ENCODE results near the gene MPPED1.

The MPPED1 gene

DNA sequence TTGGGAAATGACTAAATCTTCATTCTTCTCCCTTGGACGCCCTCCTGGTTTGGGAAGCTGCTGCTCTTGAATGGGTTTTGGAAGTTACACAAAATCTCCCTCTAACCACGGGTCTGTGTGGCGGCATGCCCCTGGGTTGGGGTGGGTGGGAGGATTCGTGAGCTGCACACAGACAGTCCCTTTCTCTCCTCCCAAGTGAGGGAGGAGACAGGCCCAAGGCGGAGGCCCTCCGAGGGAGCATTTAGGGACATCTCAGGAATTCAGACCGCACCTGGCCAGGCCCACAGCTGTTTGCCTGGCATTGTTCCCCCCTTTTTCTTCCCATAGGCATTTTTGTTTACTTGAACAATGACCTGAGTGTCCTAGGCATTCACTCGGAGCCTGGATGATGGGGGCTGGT lies 94.1 kb downstream of the MPPED1 start:
- TF ChIP-seq, protein P1, sequence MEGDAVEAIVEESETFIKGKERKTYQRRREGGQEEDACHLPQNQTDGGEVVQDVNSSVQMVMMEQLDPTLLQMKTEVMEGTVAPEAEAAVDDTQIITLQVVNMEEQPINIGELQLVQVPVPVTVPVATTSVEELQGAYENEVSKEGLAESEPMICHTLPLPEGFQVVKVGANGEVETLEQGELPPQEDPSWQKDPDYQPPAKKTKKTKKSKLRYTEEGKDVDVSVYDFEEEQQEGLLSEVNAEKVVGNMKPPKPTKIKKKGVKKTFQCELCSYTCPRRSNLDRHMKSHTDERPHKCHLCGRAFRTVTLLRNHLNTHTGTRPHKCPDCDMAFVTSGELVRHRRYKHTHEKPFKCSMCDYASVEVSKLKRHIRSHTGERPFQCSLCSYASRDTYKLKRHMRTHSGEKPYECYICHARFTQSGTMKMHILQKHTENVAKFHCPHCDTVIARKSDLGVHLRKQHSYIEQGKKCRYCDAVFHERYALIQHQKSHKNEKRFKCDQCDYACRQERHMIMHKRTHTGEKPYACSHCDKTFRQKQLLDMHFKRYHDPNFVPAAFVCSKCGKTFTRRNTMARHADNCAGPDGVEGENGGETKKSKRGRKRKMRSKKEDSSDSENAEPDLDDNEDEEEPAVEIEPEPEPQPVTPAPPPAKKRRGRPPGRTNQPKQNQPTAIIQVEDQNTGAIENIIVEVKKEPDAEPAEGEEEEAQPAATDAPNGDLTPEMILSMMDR (IDR thresholded peaks at IDR 0.05; ENCODE audit: insufficient read depth, missing control alignments): no peak
- DNase-seq (ENCODE audit: insufficient read length, low spot score) (no peak), FAIRE-seq (no peak)

DNA sequence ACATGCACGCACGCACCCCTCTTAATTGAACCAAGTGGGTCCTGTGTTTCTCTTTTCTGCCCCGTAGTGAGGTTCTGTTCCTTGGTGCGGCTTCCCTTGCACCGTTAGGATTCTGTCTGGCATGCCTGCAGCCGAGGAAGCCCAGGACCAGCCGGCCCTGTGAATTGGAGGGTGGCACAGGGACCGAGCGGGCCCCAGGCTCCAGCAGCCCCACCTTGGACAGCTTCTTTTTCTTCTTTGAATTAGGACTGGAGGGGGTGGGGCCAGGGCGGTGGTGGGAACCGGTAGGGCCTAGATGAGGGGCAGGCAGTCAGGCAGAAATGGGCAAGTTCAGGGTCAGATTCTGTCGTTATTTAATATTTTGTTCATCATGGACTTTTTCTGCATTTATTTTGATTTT lies 94.7 kb downstream of the MPPED1 start:
- TF ChIP-seq, protein P1 (IDR thresholded peaks at IDR 0.05; ENCODE audit: insufficient read depth, missing control alignments): no peak

DNA sequence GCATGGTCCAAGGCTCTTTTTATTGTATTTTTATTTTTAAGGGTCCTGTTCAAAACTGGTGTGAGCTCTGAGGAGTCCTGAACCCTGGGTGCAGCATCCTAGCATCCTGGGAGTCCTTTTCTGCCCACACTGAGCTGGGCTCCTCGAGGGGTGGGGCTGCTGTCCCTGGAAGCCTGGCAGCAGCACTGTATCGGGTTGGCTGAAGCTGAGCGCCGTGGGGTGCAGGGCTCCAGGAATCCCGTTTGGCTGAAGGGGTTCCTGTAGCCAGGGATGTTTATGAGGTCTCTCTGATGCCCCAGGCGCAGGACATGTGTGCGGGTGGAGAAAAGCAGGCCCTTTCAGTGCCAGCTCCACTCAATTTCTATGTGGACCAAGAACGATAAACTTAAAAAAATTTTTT lies 95.4 kb downstream of the MPPED1 start:
- TF ChIP-seq, protein P1 (IDR thresholded peaks at IDR 0.05; ENCODE audit: insufficient read depth, missing control alignments): no peak
- no peak for FAIRE-seq
- no peak for DNase-seq (ENCODE audit: insufficient read length, low spot score)

More for the DNA sequence above, 94.7 kb downstream of the MPPED1 start:
- DNase-seq (ENCODE audit: insufficient read length, low spot score) (no peak), FAIRE-seq (no peak)

DNA sequence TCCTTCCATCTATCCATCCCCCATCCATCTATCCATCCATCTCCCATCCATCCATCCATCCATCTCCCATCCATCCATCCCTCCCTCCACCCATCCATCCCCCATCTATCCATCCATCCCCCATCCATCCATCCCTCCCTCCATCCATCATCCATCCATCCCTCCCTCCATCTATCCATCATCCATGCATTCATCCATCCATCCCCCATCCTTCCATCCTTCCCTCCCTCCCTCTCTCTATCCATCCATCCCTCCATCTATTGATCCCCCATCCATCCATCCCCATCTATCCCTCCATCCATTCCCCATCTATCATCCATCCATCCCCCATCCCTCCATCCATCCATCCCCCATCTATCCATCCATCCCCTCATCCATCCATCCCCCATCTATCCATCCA lies 96.7 kb downstream of the MPPED1 start:
- TF ChIP-seq, protein P1 (IDR thresholded peaks at IDR 0.05; ENCODE audit: insufficient read depth, missing control alignments): no peak
- no peak for FAIRE-seq

DNA sequence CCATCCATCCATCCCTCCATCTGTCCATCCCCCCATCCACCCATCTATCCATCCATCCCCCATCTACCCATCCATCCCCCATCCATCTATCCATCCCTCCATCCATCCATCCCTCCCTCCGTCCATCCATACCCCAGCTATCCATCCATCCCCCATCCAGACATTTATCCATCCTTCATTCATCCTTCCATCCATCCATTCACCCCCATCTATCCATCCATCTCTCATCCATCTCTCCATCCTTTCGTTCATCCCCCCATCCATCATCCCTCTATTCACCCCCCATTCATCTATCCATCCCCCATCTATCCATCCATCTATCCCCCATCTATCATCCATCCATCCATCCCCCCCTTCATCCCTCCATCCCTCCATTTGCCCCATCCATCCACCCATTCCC lies 97.5 kb downstream of the MPPED1 start:
- TF ChIP-seq, protein P1 (IDR thresholded peaks at IDR 0.05; ENCODE audit: insufficient read depth, missing control alignments): no peak
- DNase-seq (ENCODE audit: insufficient read length, low spot score): no peak
- FAIRE-seq: no peak

More for the DNA sequence above, 96.7 kb downstream of the MPPED1 start:
- no peak for DNase-seq (ENCODE audit: insufficient read length, low spot score)

DNA sequence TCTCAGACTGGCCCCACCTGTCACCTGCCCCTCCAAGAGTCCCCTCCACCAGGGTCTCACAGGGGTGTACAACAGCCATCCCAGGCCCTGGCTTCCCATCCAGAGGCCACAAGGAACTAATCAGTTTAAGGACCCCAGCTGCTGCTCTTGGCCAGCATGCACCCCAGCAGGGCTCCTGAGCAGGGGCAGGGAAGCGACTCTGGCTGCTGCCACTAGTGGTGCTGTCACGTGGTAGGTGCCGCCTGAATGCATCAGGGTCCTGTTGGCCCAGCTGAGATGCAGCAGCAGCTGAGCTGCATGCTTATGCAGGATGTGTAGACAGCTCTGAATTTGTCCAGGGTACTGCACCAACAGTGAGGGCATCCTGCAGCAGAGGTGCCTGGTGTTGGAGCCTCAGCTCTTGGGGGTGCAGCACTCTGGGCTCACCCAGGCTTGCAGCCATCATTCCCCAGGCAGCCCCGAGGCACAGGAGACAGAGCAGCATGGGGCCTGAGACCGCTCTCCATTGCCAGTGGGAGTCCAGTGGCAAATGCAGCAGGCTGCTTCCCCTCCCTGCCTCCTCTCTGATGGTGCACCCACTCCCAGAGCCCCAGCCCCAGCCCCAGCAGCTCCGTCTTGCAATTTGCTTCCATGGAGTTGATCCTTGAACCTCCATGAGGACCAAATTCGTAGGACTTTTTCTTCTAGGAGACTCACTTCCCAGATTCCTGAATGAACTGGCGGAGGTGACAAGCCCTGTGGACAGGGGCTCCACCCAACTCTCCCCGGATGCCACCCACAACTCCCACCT lies 98.7 kb downstream of the MPPED1 start:
- FAIRE-seq: no peak
- DNase-seq (ENCODE audit: insufficient read length, low spot score): no peak
- TF ChIP-seq, protein P1 (IDR thresholded peaks at IDR 0.05; ENCODE audit: insufficient read depth, missing control alignments): no peak

DNA sequence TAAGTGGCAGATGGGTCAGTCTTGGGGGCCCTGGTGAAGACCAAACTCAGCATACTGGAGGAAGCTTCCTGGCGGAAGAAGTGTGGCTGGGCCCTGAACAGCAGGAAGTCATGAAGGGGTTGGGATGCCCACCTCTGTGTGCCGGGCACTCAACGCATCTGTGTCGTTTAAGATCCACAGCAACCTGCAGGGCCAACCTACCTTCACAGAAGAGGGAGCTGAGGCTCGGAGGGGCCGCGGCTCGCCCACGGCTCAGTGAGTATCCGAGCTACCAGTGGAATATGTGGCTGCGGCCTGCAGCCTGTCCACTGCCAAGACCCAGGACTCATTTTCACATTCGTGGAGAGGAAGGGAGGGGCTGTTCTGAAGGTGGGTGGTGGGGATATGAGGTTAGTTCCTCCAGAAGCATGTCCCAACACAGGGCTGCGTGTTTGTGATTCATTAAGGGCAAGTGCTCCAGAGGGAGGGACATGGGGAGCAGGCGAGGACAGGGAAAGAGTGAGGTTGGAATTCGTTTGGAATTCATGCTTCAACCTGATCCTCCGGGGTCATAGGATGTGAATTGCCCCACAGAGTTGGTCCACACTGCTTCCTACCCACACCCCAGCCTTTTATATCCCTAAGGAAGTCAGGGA lies 99.6 kb downstream of the MPPED1 start:
- TF ChIP-seq, protein P1 (IDR thresholded peaks at IDR 0.05; ENCODE audit: insufficient read depth, missing control alignments): no peak

More for the DNA sequence above, 99.6 kb downstream of the MPPED1 start:
- FAIRE-seq (no peak), DNase-seq (ENCODE audit: insufficient read length, low spot score) (no peak)

Data from D721Med (cell line).